ENCODE data around the gene ATP10A. TPM values are rescaled to one million over a fixed set of nuclear protein-coding genes. Genes with fewer than 3 reads are reported as not detected.
A peak's percentile ranks its signal among the peaks of the same experiment; 100 is the strongest.

Gene ATP10A
- total RNA-seq (2014; rRNA removed; shearing (Covaris generic)): 2.5 and 7.5 TPM in 2 replicates

- DNase-seq (ENCODE audit: low read depth): peak; percentile 58
Observed at GRCh38 chr15:25863111-25863967, at the start of gene ATP10A. Gene ATP10A (minus strand): TSS chr15:25863327. CDS start chr15:25863096, 231 bp downstream.

GRCh38 chr15:25912035-25912434 lies 48.9 kb upstream of the ATP10A start:
- no peak for DNase-seq (ENCODE audit: low read depth)

- DNase-seq (ENCODE audit: low read depth): no peak
Observed at GRCh38 chr15:25910832-25911231, 47.7 kb upstream of the ATP10A start.

- DNase-seq (ENCODE audit: low read depth): no peak
Observed at GRCh38 chr15:25909806-25910205, 46.7 kb upstream of the ATP10A start.

GRCh38 chr15:25909325-25909724 lies 46.2 kb upstream of the ATP10A start:
- DNase-seq (ENCODE audit: low read depth): no peak

GRCh38 chr15:25905140-25905539 lies 42.0 kb upstream of the ATP10A start:
- DNase-seq (ENCODE audit: low read depth): peak; percentile 65

GRCh38 chr15:25903024-25903581 lies 40.0 kb upstream of the ATP10A start:
- peak; percentile 80 for DNase-seq (ENCODE audit: low read depth)

- DNase-seq (ENCODE audit: low read depth): no peak
Observed at GRCh38 chr15:25901811-25902605, 38.9 kb upstream of the ATP10A start.

- peak; percentile 79 for DNase-seq (ENCODE audit: low read depth)
Observed at GRCh38 chr15:25900901-25901300, 37.8 kb upstream of the ATP10A start.

- no peak for DNase-seq (ENCODE audit: low read depth)
Observed at GRCh38 chr15:25900431-25900830, 37.3 kb upstream of the ATP10A start.

- no peak for DNase-seq (ENCODE audit: low read depth)
Observed at GRCh38 chr15:25899870-25900269, 36.7 kb upstream of the ATP10A start.

- no peak for DNase-seq (ENCODE audit: low read depth)
Observed at GRCh38 chr15:25897658-25898057, 34.5 kb upstream of the ATP10A start.

- DNase-seq (ENCODE audit: low read depth): no peak
Observed at GRCh38 chr15:25894371-25894902, 31.3 kb upstream of the ATP10A start.

- no peak for DNase-seq (ENCODE audit: low read depth)
Observed at GRCh38 chr15:25893596-25893995, 30.5 kb upstream of the ATP10A start.

- DNase-seq (ENCODE audit: low read depth): no peak
Observed at GRCh38 chr15:25892126-25892525, 29.0 kb upstream of the ATP10A start.

GRCh38 chr15:25891081-25891480 lies 28.0 kb upstream of the ATP10A start:
- peak; percentile 21 for DNase-seq (ENCODE audit: low read depth)

- no peak for DNase-seq (ENCODE audit: low read depth)
Observed at GRCh38 chr15:25890529-25890928, 27.4 kb upstream of the ATP10A start.

- DNase-seq (ENCODE audit: low read depth): no peak
Observed at GRCh38 chr15:25887870-25888269, 24.7 kb upstream of the ATP10A start.

- no peak for DNase-seq (ENCODE audit: low read depth)
Observed at GRCh38 chr15:25886498-25887140, 23.5 kb upstream of the ATP10A start.

- DNase-seq (ENCODE audit: low read depth): no peak
Observed at GRCh38 chr15:25884370-25884769, 21.2 kb upstream of the ATP10A start.

GRCh38 chr15:25883463-25884259 lies 20.5 kb upstream of the ATP10A start:
- peak; percentile 83 for DNase-seq (ENCODE audit: low read depth)
